Naive thymus-derived CD8-positive, alpha-beta T cell (primary cell): ENCODE data around the gene ADAMTS14. TPM values are rescaled to one million over a fixed set of nuclear protein-coding genes. Genes with fewer than 3 reads are reported as not detected.

ENCODE experiments used
- ATAC-seq, 2 donors: fragments of 150-1000 bp; cut with Tn5 transposase in 1 of 2; sonication (Bioruptor Pico), chemical (Tn5 transposase) in 1 of 2; 1 replicate in 1 of 2; 2 replicates in 1 of 2; pipeline ENCODE4 v1.10.0; 2021; ENCODE audit warnings: mild to moderate bottlenecking in 2 of 2, moderate library complexity in 2 of 2
- POLR2A ChIA-PET: fragments of 350-600 bp; sonication (Branson Sonifier 250); formaldehyde crosslinking; loops from one replicate; lab custom pipeline; 2021; ENCODE audit warnings: antibody characterized with exemption; lab: Charles Lee
- DNase-seq, 10 donors: peaks; one replicate each; pipeline versions ENCODE4 v3.0.0 to v3.0.0-alpha.2; 2020 to 2022
- H3K27ac Mint-ChIP-seq, 10 donors: one replicate each; pipeline ENCODE4 v1.8.0; 2020 to 2022; ENCODE audit warnings: mild to moderate bottlenecking in 10 of 10, mixed read lengths in 10 of 10, moderate library complexity in 4 of 10, inconsistent platforms in 1 of 10
- H3K27me3 Mint-ChIP-seq, 5 donors: one replicate each; pipeline ENCODE4 v1.8.0; 2021 to 2022; ENCODE audit warnings: mixed read lengths in 5 of 5
- H3K36me3 Mint-ChIP-seq, 3 donors: one replicate each; pipeline ENCODE4 v1.8.0; 2020 to 2022; ENCODE audit warnings: mixed read lengths in 3 of 3, mild to moderate bottlenecking in 2 of 3, inconsistent platforms in 1 of 3
- H3K4me1 Mint-ChIP-seq, 4 donors: one replicate each; pipeline ENCODE4 v1.8.0; 2021 to 2022; ENCODE audit warnings: mixed read lengths in 4 of 4
- H3K4me3 Mint-ChIP-seq, 10 donors: one replicate each; pipeline ENCODE4 v1.8.0; 2020 to 2022; ENCODE audit warnings: mild to moderate bottlenecking in 10 of 10, mixed read lengths in 10 of 10, moderate library complexity in 6 of 10, inconsistent platforms in 1 of 10
- H3K9me3 Mint-ChIP-seq, 9 donors: one replicate each; pipeline ENCODE4 v1.8.0; 2020 to 2022; ENCODE audit warnings: mixed read lengths in 9 of 9, mild to moderate bottlenecking in 3 of 9, inconsistent platforms in 1 of 9, moderate library complexity in 1 of 9
- polyA plus RNA-seq, 3 donors: library from polyadenylated mRNA; unstranded; fragments of 300-500 nt; fragmentation: Illumina TruSeq; gene quantifications; one replicate each; pipeline ENCODE4 v1.2.3, GENCODE V29; 2021
- total RNA-seq, 8 experiments: library from RNA in 2 of 8; stranded (reverse) in 2 of 8; gene quantifications; one replicate each; pipeline ENCODE4 v1.2.3 and lab custom pipeline; 2021 to 2026

Gene ADAMTS14
- total and polyA plus RNA-seq, 5 experiments from 2014 or later = not detected

GRCh38 chr10:70705121-70705861 is 33.0 kb downstream of the ADAMTS14 start:
- DNase-seq = no peak
- no peak overlapping the region for H3K27ac Mint-ChIP-seq
- ATAC-seq = no peak
- H3K4me1 Mint-ChIP-seq = no peaks in the 10 kb centered on the region
- H3K4me3 Mint-ChIP-seq = no peak overlapping the region
- POLR2A ChIA-PET = no interaction called here
- no peaks in the 10 kb centered on the region for H3K36me3 Mint-ChIP-seq
- no peaks in the 10 kb centered on the region for H3K27me3 Mint-ChIP-seq
- no peaks in the 10 kb centered on the region for H3K9me3 Mint-ChIP-seq

GRCh38 chr10:70711177-70711576 is 38.9 kb downstream of the ADAMTS14 start:
- H3K36me3 Mint-ChIP-seq = no peaks in the 10 kb centered on the region
- H3K4me1 Mint-ChIP-seq = peaks cover 0 to 5% (median 1%) of the 10 kb centered on the region in 4 donors
- H3K4me3 Mint-ChIP-seq = no peak overlapping the region
- no peak overlapping the region for H3K27ac Mint-ChIP-seq
- POLR2A ChIA-PET = no interaction called here
- H3K9me3 Mint-ChIP-seq = no peaks in the 10 kb centered on the region
- DNase-seq (no peak), ATAC-seq (no peak)
- H3K27me3 Mint-ChIP-seq = peaks cover 0 to 3% (median 0%) of the 10 kb centered on the region in 5 donors

- no peak for ATAC-seq
- Mint-ChIP-seq H3K36me3 (no peaks in the 10 kb centered on the region), H3K27ac (no peak overlapping the region), H3K9me3 (no peaks in the 10 kb centered on the region), H3K4me3 (no peak overlapping the region), H3K4me1 (peaks cover 0 to 9% (median 2%) of the 10 kb centered on the region in 4 donors), H3K27me3 (peaks cover 0 to 3% (median 0%) of the 10 kb centered on the region in 5 donors)
- no peak for DNase-seq
- POLR2A ChIA-PET = no interaction called here
These were observed 39.6 kb downstream of the ADAMTS14 start for GRCh38 chr10:70711911-70712310.

- peaks cover 0 to 9% (median 3%) of the 10 kb centered on the region in 4 donors for H3K4me1 Mint-ChIP-seq
- DNase-seq (no peak), ATAC-seq (no peak)
- no peak overlapping the region for H3K4me3 Mint-ChIP-seq
- H3K27me3 Mint-ChIP-seq = peaks cover 0 to 3% (median 0%) of the 10 kb centered on the region in 5 donors
- POLR2A ChIA-PET = no interaction called here
- H3K27ac Mint-ChIP-seq = no peak overlapping the region
- H3K9me3 Mint-ChIP-seq = no peaks in the 10 kb centered on the region
- no peaks in the 10 kb centered on the region for H3K36me3 Mint-ChIP-seq
These were observed 41.9 kb downstream of the ADAMTS14 start for GRCh38 chr10:70714245-70714644.

GRCh38 chr10:70714951-70715350 is 42.6 kb downstream of the ADAMTS14 start:
- ATAC-seq = no peak
- Mint-ChIP-seq H3K27ac (no peak overlapping the region), H3K4me1 (peaks cover 0 to 9% (median 3%) of the 10 kb centered on the region in 4 donors), H3K36me3 (no peaks in the 10 kb centered on the region), H3K9me3 (no peaks in the 10 kb centered on the region), H3K27me3 (peaks cover 0 to 3% (median 0%) of the 10 kb centered on the region in 5 donors), H3K4me3 (no peak overlapping the region)
- no peak for DNase-seq
- POLR2A ChIA-PET = no interaction called here

GRCh38 chr10:70715853-70716795 is 43.8 kb downstream of the ADAMTS14 start:
- H3K27ac Mint-ChIP-seq = peak overlapping the region in 1 of 10 donors; percentile 5
- peaks cover 0 to 3% (median 0%) of the 10 kb centered on the region in 5 donors for H3K27me3 Mint-ChIP-seq
- no peaks in the 10 kb centered on the region for H3K36me3 Mint-ChIP-seq
- POLR2A ChIA-PET = no interaction called here
- no peak overlapping the region for H3K4me3 Mint-ChIP-seq
- DNase-seq = no peak
- ATAC-seq = no peak
- no peaks in the 10 kb centered on the region for H3K9me3 Mint-ChIP-seq
- H3K4me1 Mint-ChIP-seq = peaks cover 0 to 9% (median 3%) of the 10 kb centered on the region in 4 donors

GRCh38 chr10:70722820-70723424 is 50.6 kb downstream of the ADAMTS14 start:
- POLR2A ChIA-PET = no interaction called here
- Mint-ChIP-seq H3K4me1 (peaks cover 0 to 3% (median 0%) of the 10 kb centered on the region in 4 donors), H3K27me3 (no peaks in the 10 kb centered on the region), H3K9me3 (no peaks in the 10 kb centered on the region), H3K27ac (no peak overlapping the region), H3K4me3 (no peak overlapping the region), H3K36me3 (no peaks in the 10 kb centered on the region)
- ATAC-seq (no peak), DNase-seq (no peak)

- Mint-ChIP-seq H3K36me3 (no peaks in the 10 kb centered on the region), H3K27me3 (no peaks in the 10 kb centered on the region), H3K4me1 (peaks cover 0 to 3% (median 0%) of the 10 kb centered on the region in 4 donors), H3K4me3 (no peak overlapping the region), H3K27ac (no peak overlapping the region), H3K9me3 (no peaks in the 10 kb centered on the region)
- POLR2A ChIA-PET = no interaction called here
- no peak for ATAC-seq
- DNase-seq = no peak
These were observed 51.5 kb downstream of the ADAMTS14 start for GRCh38 chr10:70723771-70724170.

- no peak for DNase-seq
- POLR2A ChIA-PET = no interaction called here
- no peaks in the 10 kb centered on the region for H3K36me3 Mint-ChIP-seq
These were observed 54.7 kb downstream of the ADAMTS14 start for GRCh38 chr10:70726909-70727495.

GRCh38 chr10:70728328-70728727 is 56.0 kb downstream of the ADAMTS14 start:
- POLR2A ChIA-PET = interaction anchor here (0.7 kb wide), 1 partner anchor 9 kb away, joined by 3 read pairs; no protein-coding TSS in a partner anchor
- DNase-seq (no peak), ATAC-seq (no peak)
- Mint-ChIP-seq H3K27ac (no peak overlapping the region), H3K4me3 (no peak overlapping the region), H3K36me3 (no peaks in the 10 kb centered on the region), H3K4me1 (peaks cover 0 to 5% (median 0%) of the 10 kb centered on the region in 4 donors), H3K9me3 (no peaks in the 10 kb centered on the region), H3K27me3 (peaks cover 0 to 2% (median 0%) of the 10 kb centered on the region in 5 donors)

More at GRCh38 chr10:70726909-70727495, 54.7 kb downstream of the ADAMTS14 start:
- H3K27ac Mint-ChIP-seq = no peak overlapping the region
- H3K27me3 Mint-ChIP-seq = peaks cover 0 to 2% (median 0%) of the 10 kb centered on the region in 5 donors
- peaks cover 0 to 3% (median 0%) of the 10 kb centered on the region in 4 donors for H3K4me1 Mint-ChIP-seq
- peak overlapping the region in 1 of 10 donors; percentile 38 for H3K4me3 Mint-ChIP-seq
- H3K9me3 Mint-ChIP-seq = no peaks in the 10 kb centered on the region
- ATAC-seq = no peak

GRCh38 chr10:70729763-70730357 is 57.6 kb downstream of the ADAMTS14 start:
- H3K27ac Mint-ChIP-seq = peak overlapping the region in 1 of 10 donors; percentile 50
- H3K4me1 Mint-ChIP-seq = peaks cover 0 to 4% (median 0%) of the 10 kb centered on the region in 4 donors
- H3K4me3 Mint-ChIP-seq = no peak overlapping the region
- no peaks in the 10 kb centered on the region for H3K9me3 Mint-ChIP-seq
- POLR2A ChIA-PET = no interaction called here
- ATAC-seq = no peak
- DNase-seq = no peak
- H3K27me3 Mint-ChIP-seq = peaks cover 0 to 2% (median 0%) of the 10 kb centered on the region in 5 donors
- no peaks in the 10 kb centered on the region for H3K36me3 Mint-ChIP-seq

GRCh38 chr10:70730955-70731354 is 58.6 kb downstream of the ADAMTS14 start:
- peaks cover 0 to 2% (median 0%) of the 10 kb centered on the region in 4 donors for H3K4me1 Mint-ChIP-seq
- ATAC-seq (no peak), DNase-seq (no peak)
- no peaks in the 10 kb centered on the region for H3K36me3 Mint-ChIP-seq
- H3K4me3 Mint-ChIP-seq = no peak overlapping the region
- H3K27ac Mint-ChIP-seq = no peak overlapping the region
- POLR2A ChIA-PET = no interaction called here
- H3K9me3 Mint-ChIP-seq = no peaks in the 10 kb centered on the region
- H3K27me3 Mint-ChIP-seq = peaks cover 0 to 2% (median 0%) of the 10 kb centered on the region in 5 donors
